HG03354 (cell line): ENCODE results near the gene SLC25A13.
A peak's percentile ranks its signal among the peaks of the same experiment; 100 is the strongest.
"Not testable (repeated sequence)": the region's sequence is repeated elsewhere in the genome, so short reads cannot be mapped to it uniquely, and the experiment has no call there.

Experiments
- ATAC-seq: cut with Tn5 transposase; IDR thresholded peaks from one replicate; pipeline ENCODE4 v1.9.1; 2021; ENCODE audit warnings: mild to moderate bottlenecking; ENCODE audit not compliant: unreplicated experiment, poor library complexity, severe bottlenecking

SLC25A13 gene, protein sequence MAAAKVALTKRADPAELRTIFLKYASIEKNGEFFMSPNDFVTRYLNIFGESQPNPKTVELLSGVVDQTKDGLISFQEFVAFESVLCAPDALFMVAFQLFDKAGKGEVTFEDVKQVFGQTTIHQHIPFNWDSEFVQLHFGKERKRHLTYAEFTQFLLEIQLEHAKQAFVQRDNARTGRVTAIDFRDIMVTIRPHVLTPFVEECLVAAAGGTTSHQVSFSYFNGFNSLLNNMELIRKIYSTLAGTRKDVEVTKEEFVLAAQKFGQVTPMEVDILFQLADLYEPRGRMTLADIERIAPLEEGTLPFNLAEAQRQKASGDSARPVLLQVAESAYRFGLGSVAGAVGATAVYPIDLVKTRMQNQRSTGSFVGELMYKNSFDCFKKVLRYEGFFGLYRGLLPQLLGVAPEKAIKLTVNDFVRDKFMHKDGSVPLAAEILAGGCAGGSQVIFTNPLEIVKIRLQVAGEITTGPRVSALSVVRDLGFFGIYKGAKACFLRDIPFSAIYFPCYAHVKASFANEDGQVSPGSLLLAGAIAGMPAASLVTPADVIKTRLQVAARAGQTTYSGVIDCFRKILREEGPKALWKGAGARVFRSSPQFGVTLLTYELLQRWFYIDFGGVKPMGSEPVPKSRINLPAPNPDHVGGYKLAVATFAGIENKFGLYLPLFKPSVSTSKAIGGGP

GRCh38 chr7:96321658-96322372, at the start of gene SLC25A13:
Gene SLC25A13 (minus strand): TSS chr7:96322098. CDS start chr7:96321956, 142 bp downstream.
- ATAC-seq = peak; percentile 74

GRCh38 chr7:96365916-96366315, 44.0 kb upstream of the SLC25A13 start:
- not testable (repeated sequence) for ATAC-seq

DNA sequence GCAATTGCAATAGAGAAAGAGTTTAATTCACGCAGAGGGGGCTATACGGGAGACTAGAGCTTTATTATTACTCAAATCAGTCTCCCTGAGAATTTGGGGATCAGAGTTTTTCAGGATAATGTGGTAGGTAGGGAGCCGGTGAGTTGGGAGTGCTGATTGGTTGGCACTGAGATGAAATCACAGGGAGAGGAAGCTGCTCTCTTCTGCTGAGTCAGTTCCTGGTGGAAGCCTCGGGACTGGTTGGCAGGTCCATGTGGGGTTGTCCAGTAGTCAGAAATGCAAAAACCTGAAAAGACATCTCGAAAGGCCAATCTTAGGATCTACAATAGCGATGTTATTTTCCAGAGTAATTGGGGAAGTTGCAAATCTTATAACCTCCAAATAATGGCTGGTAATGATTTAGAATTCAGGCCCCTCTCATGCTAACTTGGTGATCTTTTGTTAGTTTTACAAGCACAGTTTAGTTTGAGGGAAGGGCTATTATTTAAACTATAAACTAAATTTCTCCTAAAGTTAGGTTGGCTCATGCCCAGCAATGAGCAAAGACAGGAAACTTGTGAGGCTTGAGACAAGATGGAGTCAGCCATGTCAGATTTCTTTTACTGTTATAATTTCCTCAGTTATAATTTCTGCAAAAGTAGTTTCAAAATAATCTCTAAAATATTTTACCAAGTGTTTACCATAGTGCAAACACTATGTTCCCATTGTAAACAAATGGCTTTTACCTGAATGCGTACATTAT, 39.4 kb upstream of the SLC25A13 start:
- no peak for ATAC-seq

GRCh38 chr7:96359876-96360275, 38.0 kb upstream of the SLC25A13 start:
- ATAC-seq = peak; percentile 95

DNA sequence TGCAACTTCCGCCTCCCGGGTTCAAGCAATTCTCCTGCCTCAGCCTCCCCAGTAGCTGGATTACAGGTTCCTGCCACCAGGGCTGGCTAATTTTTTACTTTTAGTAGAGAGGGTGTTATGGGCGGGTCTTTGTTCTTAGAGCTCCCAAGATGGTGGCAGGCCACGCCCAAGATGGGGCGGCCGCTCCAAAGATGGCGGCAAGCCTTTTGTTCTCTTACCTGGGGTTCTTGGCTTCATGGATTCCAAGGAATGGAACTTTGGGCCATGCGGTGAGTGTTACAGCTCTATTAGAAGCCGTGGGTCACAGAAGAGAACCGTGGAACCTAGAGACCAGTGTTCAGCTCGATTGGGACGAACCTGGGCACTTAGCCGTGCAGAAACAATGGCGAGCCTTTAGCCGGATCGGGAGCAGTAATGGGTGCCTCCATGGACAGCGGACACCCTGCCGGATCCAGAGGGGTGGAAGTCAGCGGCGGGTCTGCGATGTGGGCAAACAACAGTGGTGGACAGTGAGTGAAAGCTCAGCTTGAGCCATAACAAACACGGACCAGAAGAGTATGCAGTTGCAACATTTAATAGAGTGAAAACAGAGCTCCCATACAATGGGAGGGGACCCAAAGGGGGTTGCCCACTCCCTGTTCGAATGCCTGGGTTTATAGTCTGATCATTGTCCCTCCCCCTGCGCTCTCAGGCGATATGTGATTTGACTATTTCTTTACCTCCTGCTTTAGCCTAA, 36.5 kb upstream of the SLC25A13 start:
- ATAC-seq = not testable (repeated sequence)

GRCh38 chr7:96355990-96356506, 34.1 kb upstream of the SLC25A13 start:
- ATAC-seq = no peak

DNA sequence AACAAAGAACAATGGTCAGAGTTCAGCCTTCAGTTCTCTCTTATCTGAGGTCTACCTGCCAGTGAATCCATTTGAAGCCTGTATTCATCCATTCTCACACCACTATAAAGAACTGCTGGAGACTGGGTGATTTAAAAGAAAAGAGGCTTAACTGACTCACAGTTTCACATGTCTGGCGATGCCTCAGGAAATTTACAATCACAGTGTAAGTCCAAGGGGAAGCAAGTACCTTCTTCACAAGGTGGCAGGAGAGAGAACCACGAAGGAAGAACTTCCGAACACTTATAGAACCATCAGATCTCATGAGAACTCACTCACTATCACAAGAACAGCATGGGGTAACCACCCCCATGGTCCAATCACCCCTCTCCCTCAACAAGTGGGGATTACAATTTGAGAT, 33.0 kb upstream of the SLC25A13 start:
- ATAC-seq = no peak

- no peak for ATAC-seq
These were observed 27.7 kb upstream of the SLC25A13 start for GRCh38 chr7:96349572-96349971.

DNA sequence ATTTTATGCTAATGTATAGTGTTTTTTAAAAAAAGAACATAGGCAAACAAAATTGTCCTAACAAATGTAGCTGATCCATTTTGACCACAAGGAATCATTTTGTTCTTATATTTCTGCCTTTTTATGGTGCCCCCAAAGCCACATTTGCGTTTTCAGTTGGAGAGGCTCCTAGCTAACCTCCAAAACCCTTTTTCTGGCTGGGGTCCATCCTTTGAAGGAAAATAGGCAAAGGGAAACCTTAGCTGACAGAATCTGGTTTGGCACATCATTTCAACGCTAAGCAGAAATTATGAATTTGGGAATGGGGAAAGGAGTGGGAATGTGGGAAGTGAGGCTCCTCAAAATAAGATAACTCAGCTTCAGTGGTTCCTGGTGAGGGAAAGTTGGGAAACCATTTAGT, 25.6 kb upstream of the SLC25A13 start:
- ATAC-seq = no peak

DNA sequence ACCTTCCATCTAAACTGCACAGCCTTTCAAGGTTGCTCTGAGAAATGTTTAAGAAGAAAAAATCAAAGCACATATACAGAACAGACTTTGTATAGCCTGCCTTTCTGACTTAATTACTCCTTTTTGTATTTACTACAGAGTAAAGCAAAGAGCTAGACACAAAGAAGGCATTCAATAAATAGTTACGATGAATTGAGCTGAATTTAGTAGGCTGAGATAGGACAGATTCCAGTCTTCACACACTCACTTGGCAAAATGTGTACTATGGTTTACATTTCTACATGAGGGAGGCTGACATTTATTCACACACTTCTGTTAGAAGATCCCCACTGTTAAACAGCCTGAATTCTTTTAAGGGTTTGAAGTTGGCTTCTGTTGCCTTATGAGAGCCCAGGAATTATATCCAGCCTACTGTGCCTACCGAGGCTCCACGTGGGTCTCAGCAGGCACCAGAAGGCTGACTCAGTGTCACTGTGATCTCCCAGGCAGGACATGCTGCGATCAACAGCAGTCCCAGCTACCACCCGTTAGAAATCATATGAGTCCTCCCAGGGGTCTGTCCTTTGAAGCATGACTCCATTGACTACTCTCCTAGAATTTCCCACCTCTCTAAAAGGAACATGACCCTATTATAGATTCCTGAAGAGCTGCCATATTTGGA, 24.5 kb upstream of the SLC25A13 start:
- ATAC-seq = no peak

DNA sequence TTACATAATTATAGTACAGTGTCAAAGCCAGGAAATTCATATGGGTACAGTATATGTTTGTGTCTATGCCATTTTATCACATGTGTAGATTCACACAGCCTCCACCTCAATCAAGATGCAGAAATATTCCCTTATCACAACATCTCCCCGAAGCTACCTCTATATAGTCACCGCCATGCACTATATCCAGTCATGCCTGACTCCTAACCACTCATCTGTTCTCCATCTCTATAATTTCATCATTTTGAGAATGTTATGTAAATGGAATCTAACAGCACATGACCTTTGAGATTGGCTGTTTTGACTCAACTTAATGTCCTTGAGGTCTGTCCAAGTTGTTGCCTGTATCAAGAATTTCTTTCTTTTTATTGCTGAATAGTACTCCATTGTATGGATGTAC, 22.3 kb upstream of the SLC25A13 start:
- no peak for ATAC-seq

DNA sequence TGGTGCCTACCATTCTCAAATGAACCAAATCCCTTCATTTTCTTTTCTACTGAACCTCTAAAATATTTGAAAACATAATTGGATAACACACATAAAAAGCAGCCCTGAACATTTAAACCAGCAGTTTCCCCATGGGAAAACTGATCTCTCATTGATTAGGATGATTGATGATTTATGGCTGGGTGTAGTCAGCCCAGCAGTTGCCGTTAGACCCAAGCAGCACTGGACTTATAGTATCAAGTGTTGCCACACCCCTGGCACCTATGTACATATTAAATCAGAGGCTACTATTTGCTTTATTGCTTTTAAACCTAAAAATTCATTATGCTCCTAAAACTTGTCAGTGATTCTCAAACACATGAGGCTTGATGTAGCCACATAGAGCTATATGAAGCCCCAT, 20.2 kb upstream of the SLC25A13 start:
- ATAC-seq = no peak

- no peak for ATAC-seq
These were observed 15.6 kb upstream of the SLC25A13 start for GRCh38 chr7:96337519-96337918.

DNA sequence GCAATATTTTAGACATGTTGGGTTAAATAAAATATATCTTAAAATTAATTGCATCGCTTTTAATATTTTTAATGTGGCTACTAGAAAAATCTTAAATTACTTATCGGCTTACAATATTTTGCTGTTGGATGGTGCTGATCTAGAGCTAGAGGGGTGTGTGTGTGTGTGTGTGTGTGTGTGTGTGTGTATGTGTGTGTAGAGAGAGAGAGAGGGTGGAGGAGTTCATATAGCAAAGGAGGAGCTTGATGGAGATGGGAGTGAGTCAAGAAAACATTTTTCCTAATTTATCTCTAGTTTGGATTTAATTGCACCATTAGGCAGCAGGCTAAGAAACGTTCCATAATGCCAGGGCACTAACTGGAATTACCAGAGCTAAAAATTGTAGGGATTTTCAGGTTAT, 10.4 kb upstream of the SLC25A13 start:
- no peak for ATAC-seq

GRCh38 chr7:96331775-96332174, 9.9 kb upstream of the SLC25A13 start:
- ATAC-seq = no peak

DNA sequence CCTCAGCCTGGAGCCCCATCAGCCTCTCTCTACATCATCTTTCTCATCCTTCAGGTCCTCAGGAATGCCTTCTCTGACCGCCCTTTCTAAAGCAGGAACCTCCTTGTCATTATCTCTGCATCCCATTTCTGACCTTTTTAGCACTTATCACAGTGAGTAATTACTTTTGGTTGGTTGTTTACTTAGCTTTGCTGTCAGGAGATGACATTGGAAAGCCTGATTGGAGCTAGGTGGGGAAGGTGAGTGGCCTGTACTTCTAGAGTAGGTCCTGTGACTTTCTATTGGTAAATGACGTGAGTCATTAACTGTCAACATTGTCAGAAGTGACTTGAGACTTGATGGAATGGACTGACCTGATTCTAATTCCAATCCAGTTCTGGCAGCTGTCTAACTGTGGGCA, 9.3 kb upstream of the SLC25A13 start:
- no peak for ATAC-seq

DNA sequence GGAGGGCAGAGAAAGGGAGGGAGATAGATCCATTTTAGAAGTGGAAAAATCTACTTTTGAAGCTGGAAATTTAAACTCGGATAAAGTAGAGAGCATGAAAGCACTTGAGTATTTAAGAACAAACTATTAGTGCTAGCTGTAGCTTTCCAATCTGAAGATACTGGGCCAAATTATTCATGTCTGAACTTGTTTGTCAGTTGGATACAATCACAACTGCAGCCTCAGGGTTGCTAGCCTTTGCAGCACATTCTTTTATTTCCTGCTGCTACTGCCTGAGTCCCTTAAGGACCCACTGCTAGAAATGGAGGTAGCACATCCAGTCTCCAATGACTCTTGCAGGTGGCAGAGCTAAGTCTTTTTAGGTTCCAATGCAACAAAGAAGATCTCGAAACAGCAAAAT, 8.3 kb upstream of the SLC25A13 start:
- ATAC-seq = no peak

DNA sequence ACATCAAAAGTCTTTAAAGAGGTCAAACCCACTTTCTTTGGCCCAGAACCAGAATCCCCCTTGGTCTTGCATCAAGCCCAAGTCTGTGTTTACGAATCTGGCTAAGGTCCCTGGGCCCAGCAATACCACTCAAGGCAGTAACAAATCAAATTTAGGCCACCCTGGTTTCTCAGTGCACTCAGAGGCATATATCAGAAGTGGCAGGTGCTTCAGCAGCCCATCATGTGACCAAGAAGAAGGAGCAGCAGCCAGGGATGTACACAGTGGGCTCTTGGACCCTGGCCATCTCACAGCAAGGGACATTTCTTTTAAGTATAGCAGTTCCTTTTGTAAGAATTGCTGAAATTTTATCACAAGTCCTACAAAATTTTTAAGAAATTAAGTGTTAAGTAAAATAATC, 7.3 kb upstream of the SLC25A13 start:
- ATAC-seq = no peak

GRCh38 chr7:96328016-96328415, 6.1 kb upstream of the SLC25A13 start:
- ATAC-seq = no peak
